B cell (primary cell): ENCODE data around the gene CRYBA1.

Experiments used
- CTCF ChIP-seq: fragments of 200-600 bp; IDR thresholded peaks from one replicate; pipeline ENCODE4 v1.8.0; 2022; ENCODE audit warnings: antibody characterized with exemption, mild to moderate bottlenecking
- EZH2 ChIP-seq: IDR thresholded peaks from 2 replicates; pipeline ENCODE4 v1.6.1; 2012; ENCODE audit warnings: borderline replicate concordance, low read depth, mild to moderate bottlenecking, moderate library complexity, low read length; ENCODE audit not compliant: insufficient read depth, poor library complexity, severe bottlenecking

DNA sequence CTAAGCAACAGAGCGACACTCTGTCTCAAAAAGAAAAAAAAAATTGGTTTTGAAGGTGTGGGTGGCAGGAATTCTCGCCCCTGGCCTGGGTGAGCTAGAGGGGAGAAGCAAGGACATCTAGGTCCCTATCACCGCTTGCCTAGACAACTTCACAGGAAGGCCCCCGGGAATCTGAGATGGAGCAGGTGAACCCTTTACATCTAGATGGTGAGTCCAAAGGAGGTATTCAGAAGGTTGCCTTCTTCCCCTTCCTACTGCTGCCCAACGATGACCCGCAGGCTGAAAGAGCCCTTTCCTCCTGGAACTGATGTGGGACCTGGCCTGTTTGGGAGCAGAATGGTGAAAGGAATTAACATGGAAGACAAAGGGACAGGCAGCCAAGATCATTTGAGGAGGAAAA is 1.3 kb upstream of the CRYBA1 start:
- no peak for TF ChIP-seq CTCF
- TF ChIP-seq EZH2: no peak
